Ecto neural progenitor cell (in vitro differentiated cells): ENCODE results near the gene SLC9A3.
"Not testable (repeated sequence)": the region's sequence is repeated elsewhere in the genome, so short reads cannot be mapped to it uniquely, and the experiment has no call there.

Experiments
- DNase-seq: peaks from one replicate; pipeline ENCODE4 v3.0.0-alpha.2; 2018; ENCODE audit warnings: low spot score

SLC9A3 gene

GRCh38 chr5:474840-475661 is 49.2 kb downstream of the SLC9A3 start:
- DNase-seq: no peak

DNA sequence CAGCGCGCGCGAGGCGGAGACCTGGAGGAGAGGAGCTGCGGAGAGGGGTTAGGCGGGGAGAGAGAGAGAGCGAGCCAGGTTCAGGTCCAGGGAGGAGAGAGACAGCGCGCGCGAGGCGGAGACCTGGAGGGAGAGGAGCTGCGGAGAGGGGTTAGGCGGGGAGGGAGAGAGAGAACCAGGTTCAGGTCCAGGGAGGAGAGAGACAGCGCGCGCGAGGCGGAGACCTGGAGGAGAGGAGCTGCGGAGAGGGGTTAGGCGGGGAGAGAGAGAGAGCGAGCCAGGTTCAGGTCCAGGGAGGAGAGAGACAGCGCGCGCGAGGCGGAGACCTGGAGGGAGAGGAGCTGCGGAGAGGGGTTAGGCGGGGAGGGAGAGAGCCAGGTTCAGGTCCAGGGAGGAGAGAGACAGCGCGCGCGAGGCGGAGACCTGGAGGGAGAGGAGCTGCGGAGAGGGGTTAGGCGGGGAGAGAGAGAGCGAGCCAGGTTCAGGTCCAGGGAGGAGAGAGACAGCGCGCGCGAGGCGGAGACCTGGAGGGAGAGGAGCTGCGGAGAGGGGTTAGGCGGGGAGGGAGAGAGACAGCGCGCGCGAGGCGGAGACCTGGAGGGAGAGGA is 49.9 kb downstream of the SLC9A3 start:
- not testable (repeated sequence) for DNase-seq

DNA sequence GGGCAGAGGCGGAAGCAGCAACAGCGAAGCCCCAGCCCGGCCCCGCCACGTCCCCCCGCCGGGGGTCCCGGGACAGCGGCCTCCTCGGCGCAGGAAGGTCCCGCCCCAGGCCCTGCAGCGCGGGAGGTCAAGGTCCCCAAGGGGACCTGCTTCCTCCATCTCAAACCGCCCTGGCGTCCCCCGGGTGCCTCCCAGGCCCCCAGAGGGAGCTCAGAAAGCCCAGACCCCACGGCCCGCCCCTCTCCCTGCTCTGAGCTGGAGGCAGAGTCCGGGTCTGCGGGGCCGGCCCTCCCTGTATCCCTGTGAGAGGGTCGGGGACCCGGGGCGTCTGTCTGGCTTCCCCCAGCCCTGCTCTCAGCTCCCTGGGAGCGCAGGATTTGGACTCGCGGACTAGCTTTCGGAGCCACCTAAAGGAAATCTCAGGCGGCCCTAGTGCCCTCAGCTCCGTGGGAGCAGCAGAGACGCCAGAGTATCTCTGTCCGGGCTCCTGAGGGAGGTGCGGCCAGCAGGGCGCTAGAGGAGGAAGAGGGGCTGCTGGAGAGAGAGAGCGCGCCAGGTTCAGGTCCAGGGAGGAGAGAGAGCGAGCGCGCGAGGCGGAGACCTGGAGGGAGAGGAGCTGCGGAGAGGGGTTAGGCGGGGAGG is 50.6 kb downstream of the SLC9A3 start:
- DNase-seq: peak; percentile 70

DNA sequence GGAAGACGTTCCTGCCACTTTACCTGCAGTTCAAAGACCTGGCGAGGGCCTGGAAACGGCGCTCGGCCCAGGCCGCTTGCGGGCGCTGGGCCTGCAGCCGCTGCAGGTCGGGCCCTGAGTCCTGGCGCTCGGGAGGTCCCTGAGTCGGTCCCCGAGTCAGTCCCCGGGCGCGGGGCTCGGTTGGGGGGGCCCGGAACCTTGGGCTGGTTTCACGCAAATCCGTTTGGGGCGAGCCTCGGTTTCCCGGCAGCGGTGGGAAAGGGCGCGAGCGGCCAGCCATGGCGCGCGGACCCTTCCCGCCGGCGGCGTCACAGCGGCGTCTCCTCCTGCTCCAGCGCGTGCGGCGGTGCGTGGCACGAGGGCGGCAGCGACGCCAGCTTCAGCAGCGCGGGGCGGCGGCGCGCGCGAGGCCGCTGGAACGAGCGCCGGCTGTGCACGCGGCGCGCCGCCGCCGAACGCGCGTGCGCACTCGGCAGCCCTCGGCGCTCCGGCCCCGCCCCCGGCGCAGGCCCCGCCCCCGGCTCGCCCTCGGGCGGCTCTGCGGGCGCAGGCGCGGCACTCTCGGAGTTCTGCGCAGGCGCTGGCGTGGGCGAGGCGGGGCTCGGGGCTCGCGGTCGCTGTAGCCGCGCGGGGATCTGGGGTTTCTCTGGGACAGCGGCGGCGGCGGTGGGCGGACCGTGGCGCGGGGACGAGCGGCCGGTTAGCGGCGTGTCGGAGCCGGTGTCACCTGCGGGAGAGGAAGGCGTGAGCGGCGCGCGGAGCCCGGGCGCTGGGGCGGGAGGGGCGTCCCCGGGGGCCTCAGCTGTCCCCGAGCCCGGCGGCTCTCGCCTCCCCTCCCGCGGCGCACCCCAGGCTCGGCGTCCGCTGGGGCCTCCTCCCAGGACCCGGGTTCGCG is 51.3 kb downstream of the SLC9A3 start:
- DNase-seq: peak; percentile 92

GRCh38 chr5:472076-472655 is 52.1 kb downstream of the SLC9A3 start:
- DNase-seq: no peak

GRCh38 chr5:471750-472058 is 52.5 kb downstream of the SLC9A3 start:
- no peak for DNase-seq

DNA sequence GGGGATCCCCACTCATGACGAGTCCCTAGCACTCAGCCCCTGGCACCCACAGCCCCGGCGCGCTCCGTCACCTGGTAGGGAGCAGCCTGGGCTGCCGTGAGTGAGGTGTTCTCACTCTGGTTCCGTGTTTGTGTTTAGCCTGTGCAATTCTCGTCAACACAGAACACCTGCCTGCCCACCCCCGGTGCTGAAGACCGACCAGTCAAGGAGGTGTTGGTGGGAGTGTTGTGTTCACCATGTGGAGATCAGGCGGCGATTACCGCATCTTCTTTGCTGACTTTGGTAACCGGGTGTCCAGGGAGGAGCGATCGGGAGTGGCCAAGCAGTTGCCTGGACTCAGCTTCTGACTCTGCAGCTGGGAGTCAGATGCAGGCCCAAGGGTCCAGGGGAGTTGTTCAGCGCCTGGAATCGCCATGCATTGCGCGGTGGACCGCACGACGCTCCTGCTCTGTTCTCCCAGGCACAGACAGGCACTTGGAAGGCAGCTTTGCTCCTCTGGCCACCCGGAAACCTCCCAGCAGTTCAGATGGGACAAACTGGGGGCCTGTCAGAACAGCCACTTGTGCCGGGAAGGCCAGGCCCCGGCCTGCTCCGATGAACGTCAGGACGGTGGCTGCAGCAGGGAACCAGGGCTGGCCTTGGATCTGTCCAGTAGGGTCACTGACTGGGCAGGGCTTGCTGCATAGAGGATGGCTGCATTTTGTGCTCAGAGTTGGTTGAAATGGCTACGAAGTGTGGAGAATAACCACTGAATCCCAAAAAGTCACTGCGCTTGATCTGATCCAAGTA is 53.1 kb downstream of the SLC9A3 start:
- DNase-seq: no peak

- no peak for DNase-seq
Observed at GRCh38 chr5:469752-470483, 54.3 kb downstream of the SLC9A3 start.

GRCh38 chr5:468401-468800 is 55.8 kb downstream of the SLC9A3 start:
- DNase-seq: no peak

DNA sequence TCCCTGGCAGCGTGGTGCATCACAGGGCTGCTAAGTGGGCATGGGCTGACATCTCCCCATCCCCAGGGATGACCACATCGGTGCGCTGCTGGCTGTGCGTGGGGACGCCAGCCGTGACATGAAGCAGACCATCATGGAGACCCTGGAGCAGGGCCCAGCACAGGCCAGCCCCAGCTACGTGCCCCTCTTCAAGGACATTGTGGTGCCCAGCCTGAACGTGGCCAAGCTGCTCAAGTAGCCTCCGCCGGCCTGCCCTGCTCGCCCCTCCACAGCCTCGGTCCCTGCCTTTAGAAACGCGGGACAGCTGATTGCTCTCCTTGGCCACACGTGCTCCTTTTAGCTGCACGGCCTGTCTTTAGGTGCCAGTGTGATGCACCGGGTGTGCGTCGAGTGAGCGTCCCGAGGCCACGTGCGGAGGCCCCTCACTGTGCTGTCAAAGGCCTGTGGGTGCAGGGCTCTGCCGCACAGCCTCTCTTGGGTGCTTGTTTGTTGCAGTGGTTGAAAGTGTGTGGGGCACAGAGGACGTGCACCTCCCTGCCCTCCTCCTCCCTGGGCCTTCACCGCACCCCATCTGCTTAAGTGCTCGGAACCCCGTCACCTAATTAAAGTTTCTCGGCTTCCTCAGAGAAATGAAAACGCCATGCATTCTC is 57.5 kb downstream of the SLC9A3 start:
- DNase-seq: no peak

GRCh38 chr5:465591-466403 is 58.5 kb downstream of the SLC9A3 start:
- no peak for DNase-seq

- DNase-seq: no peak
Observed at GRCh38 chr5:464843-465590, 59.2 kb downstream of the SLC9A3 start.

DNA sequence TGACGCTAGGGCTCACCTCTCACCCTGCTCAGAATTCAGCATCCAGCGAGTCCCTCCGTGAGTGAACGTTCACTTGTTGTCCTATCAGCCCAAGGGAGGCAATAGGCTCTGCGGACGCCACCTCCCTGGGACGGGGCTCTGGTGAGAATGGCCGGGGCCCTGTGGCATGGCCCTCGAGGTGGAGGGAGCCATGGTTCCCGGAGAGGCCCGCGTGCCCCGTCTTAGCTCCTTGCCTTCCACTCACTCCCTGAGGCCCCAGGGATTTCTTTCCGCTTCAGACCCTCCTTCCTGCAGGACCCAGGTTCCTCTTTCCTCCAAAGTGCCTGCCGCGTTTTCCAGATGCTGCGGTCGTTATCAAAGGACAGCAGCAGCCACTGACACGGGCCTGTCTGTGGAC is 59.8 kb downstream of the SLC9A3 start:
- no peak for DNase-seq

- DNase-seq: no peak
Observed at GRCh38 chr5:463952-464351, 60.3 kb downstream of the SLC9A3 start.

DNA sequence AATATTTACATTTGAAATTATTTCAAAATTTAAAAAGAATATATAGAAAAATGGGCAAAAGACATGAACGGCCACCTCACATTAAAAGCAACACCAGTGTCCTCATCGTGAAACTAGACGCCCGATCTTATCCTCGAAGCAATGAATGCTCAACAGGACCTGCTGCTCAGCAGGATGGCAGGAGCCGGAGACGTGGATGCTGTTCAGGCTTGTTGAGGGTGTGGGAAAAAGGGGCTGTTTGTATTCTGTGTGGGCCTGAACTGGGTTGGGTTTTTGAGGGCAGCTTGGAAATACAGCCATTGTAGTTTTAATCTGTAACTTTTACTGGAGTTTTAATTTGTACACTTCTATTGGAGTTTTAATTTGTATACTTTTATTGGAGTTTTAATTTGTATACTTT is 60.9 kb downstream of the SLC9A3 start:
- DNase-seq: no peak

DNA sequence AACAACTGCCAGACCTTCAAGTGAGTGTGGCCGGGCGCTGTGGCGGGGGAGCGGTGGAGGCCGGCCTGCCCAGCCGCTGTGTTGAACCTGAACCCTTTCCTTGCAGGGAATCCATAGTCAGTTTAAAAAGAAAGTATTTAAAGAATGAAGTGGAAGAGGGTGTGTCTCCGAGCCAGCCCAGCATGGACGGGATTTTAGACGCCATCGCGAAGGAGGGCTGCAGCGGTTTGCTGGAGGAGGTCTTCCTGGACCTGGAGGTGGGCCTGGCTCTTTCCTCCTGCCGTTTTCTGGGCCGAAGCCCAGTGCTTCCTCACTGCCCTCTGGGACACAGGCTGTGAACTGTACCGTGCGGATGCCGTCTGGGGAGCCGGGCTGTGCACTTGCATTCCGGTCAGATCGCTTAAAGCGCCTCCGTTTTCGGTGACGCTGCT is 62.2 kb downstream of the SLC9A3 start:
- DNase-seq: no peak

GRCh38 chr5:460273-460625 is 64.0 kb downstream of the SLC9A3 start:
- no peak for DNase-seq

DNA sequence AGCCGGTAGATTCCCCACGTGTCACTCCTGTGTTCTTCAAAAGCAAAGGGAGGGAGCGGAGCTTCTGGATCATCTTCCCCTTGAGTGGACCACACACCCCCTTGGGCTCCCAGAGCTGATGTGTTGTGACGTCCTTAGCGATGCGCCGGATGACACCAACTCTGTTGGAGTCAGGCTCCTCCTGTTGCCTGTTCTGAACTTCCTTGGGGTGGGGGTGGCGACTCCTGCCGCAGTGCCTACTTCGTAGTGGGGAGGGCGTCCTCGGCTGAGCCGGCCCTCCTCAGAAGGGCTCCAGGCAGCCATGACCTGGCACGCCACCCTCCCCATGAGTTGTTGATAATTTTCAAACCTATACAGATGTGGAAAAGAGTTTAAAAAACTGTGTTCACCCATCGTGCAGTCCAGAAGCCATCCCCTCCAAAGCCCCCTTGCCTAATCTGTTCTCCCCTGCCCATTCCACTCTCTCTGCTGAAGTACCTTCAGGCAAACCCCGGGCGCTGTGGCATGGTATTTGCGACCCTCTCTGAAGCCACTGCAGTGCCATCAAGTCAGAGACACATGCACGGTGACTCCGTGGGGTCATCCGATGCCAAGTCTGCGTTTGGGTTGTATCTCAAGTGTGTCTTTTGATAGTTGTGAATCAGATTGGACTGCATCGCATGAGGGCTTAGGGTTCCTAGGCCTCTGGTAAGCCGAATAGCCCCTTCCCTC is 64.5 kb downstream of the SLC9A3 start:
- DNase-seq: no peak
